ENCODE data around the gene EDC4.
"Not testable (repeated sequence)": the region's sequence is repeated elsewhere in the genome, so short reads cannot be mapped to it uniquely, and the experiment has no call there.

EDC4 gene

DNA sequence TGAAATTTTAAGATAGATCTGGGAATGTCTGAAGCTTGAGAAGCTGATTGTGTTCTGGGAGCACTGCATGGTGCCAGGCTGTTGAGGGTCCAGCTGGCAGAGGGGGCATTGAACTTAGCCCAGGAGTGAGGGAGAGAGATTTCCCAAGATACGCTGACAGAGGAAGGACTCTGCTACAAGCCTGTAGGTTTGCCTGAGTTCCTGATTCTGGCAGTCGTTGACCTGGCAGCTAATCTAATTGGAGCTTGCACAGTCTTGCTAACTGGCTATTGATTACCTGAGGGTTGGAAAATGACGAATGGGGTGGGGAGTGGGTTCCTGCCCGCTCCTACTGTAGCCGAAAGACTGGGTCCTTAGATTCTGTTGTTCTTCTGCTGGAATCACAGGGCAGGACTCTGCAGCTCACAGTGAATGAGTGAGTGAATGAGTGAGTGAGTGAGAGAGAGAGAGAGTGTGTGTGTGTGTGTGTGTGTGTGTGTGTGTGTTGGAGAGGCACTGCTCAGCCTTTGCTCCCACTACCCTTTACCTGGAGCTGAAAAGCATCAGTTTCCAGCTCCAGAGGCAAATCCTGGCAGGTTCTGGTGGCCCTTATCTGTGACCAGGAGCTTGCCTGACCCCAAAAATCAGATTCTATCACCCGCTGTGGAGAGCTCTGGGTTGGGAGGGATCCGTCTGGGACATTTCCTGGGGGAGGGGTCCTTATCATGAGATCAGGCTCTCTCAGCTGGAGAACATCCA lies 42.1 kb downstream of the EDC4 start:
- DNase-seq (ENCODE audit: low read depth), result no peak

DNA sequence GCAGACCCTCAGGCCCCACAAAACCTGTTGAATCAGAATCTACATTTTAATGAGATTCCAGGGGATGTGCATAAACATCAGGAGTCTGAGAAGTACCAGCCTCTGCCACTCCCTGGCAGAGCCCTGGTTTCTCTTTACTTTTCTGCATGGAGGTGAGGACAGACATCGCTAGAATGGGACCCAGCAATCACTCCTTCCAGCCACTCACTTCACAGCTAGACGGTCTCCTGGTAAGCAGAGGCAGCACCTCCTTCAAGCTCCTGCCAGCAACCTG lies 42.6 kb downstream of the EDC4 start:
- not testable (repeated sequence) for DNase-seq (ENCODE audit: low read depth)

DNA sequence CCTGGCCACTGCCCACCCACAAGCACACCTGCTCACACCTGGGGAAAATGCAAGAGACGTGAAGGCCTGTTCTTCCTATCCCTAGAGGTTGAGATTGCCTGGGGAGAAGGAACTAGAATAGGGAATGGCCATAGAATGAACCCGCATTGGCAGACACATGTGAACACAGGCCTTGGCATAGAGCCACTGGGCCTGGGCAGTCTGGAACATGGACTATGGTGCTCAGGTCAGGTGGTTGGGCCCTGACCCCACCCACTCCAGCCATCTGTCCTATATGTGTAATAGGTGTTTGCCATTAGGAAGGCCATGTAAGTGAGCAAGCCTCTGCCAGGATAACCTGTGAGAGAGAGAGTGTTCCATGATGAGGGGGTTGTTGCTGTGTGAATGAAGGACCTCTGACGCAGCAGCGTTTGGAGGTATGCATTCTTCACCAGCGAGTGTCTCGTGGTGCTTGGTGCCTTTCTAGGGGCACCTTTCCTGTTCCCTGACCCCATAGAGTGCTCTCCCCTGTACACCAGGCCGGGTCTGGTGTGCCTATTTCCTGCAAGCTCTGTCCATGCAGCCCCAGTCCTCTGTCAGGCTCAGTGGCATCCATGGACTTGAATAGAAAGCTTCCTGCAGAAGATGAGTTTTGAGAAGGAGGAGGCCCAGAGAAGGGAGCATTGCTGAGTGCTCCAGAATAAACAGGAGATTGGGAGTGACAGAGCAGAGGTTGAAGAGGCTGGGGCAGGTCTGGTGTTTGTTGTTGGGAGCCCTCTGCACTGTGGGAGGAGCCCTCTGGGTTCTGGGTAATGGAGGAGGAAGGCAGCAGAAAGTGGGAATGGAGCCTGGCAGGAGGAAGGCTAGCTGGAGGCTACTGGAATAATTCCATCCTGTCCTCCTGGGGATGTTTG lies 43.2 kb downstream of the EDC4 start:
- DNase-seq (ENCODE audit: low read depth), result no peak

DNA sequence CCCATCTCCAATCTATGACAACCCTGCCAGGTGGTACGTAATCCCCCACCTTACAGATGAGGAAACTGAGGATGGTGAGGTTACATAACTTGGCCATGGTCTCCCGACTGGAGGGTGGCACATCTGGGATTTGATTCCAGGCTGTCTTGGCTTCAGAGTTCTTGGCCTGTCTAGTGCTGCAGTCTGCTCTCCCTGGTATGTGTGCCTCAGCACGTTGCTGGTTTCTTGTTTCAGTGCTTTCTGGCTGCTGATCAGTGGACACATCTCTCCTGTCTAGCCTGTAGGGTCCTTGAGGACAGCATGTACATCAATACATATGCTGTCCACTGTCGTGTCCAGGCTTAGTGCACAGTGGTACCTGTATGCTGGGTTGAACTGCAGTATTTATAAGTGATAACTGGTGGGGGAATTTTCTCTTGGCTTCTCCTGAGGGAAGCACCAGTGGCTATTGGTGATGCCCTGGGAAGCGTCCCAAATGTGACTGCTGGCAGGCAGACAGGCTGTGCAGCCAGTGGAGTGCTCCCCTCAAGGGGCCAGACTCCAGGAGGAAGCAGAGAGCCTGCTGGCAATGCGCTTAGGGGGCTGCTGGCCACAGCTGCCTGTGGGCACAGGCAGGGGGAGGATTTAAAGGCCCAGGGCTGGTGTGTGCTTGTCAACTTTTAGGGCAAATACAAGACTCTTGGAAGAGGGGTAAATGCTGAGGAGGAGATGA lies 44.4 kb downstream of the EDC4 start:
- no peak for DNase-seq (ENCODE audit: low read depth)

DNA sequence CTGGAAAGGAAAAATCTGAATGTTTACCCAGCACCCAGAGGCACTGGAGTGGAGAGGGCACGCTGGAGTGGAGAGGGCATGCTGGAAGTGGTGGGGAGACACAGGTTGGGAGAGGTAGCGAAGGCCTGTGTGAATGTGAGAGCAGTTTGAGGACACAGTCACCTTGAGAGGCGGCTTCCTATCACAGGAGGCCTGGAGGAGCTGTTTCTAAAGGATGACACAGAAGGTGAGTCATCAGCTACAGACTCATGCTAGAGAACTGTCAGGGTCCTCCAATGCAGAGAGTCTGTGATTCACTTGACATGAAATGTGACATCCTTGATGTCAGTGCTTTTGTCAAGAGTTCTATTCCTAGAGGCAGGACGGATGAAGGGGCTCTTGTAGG lies 45.0 kb downstream of the EDC4 start:
- DNase-seq (ENCODE audit: low read depth), result no peak

DNA sequence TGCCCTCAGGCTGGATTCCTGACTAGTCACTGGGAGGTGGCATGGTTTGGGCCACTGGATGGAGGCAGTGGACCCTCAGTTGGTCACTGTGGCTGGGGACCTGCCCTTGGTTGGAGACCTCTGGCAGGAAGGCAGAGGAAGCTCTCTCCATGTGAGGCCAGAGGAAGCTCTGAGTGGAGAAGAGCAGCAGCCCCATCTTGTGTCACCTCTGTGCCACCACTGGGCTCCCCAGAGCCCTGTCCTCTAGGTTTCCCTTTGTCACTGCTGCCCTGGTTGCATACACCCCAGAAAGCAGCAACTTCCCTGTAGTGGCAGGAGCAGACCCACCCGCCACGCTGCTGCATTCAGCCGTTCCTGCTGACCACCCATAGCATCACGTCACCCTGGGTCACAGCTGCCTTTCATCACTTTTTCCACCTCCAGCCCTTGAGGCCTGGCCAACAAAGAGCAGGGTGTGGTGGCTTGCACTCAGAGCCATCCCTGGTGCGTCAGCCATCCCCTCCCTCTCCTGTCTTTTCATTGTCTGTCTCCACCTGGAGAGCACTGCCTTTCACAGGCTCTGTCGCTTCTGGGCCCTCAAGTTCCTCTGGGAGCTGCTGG lies 46.9 kb downstream of the EDC4 start:
- no peak for DNase-seq (ENCODE audit: low read depth)

DNA sequence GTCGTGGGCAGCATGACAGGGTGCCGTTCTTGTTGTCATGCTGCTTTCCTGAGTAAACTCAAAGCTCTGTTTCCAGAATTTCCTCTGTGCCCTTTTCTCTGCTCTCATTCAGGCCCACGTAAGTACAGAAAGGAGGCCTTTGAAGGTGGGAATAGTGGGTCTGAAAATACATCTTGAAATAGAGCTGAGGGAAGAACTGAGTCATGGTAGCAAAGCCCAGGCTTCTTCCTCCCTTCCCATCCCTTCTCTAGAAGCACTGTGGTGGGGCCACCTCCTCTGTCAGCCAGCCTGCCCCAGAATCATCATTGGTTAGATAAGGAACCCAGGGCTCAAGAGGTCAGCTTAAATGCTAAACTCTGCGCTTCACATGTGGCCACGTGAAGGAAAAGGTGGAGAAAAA lies 49.4 kb downstream of the EDC4 start:
- no peak for DNase-seq (ENCODE audit: low read depth)

DNA sequence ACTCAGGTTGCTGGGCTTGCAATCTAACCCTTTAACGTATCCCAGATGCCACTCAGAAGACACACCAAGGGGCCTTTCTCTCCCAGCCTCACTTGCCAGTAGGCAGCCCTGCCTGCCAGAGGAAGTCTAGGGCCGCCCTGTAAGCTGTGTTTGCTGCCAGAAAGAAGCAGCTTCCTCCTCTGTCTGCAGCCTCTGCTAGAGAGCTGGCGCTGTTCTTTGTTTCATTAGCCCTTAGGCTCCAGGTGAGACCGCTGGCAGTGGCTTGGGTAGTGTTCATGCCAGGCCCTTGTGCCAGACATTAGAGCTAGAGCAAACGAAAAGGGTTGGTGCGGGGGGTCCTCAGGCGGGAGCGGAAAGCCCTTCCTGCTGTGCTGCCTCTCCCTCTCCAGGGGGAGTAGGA lies 49.9 kb downstream of the EDC4 start:
- no peak for DNase-seq (ENCODE audit: low read depth)

DNA sequence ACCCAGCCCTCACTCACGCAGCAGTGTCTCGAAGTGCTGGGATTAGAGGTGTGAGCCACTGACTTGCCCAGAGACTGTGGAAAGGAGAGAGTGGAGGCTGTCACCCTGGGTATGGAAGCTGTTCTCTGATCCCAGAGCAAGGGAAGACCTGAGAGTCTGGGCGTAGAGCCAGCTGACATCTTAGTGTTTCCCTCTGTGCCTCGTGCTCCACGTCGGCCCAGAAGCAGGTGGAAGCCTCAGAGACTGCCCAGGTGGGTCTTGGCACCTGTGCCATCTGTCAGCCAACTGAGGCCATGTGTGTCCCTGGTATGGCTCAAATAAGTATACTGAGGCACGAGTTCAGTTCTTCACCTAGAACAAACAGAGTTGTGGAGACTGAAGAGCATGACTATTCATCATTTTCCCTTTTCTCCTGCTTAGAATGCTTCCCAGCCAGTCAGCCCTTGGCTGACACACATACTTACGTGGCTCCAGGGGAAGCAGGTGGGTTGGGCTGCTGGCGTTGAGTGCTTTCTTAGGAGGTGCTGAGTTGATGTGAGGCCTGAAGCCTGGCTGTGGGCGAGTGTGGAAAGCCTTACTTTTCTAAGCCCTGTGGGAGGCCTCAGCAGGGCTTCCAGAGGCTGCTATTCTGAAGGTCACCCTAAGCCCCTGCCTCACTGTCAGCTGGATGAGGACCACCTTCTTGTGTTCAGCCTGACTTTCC lies 50.7 kb downstream of the EDC4 start:
- DNase-seq (ENCODE audit: low read depth), result no peak

DNA sequence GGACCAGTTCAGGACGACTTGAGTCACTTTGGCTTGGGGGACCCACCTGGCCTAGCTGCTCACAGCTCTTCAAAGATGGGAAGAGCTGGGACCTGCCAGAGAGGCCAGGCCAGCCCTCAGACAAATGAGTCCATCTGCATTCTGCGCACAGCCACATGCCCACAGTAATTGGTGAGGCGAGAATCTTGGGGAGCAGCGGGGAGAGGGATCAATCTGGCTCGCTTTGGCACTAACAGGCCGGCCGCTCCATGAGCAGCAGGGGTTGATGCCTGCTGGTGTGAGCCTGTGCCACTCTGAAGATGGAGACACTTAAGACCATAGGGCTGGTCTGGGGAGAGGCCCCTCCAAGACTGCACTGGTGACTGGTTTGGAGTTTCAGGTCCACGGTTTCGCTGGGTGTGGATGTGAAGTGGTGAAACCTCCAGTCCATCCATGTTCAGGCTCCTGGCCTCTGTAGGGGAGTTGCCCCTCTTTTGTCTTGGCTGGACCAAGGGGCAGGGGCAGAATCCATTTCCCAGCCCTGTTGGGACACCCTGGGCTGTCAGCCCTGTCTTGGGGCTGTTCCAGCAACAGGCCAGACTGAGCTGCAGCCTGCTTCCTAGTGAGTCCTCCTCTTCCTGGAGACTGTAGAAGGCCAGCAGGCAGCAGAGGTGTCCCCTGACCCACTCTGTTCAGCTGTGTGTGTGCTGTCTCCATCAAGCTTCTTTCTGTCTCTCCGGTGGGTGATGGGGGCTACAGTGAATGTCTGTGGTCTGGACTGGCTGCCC lies 51.5 kb downstream of the EDC4 start:
- DNase-seq (ENCODE audit: low read depth), result no peak

DNA sequence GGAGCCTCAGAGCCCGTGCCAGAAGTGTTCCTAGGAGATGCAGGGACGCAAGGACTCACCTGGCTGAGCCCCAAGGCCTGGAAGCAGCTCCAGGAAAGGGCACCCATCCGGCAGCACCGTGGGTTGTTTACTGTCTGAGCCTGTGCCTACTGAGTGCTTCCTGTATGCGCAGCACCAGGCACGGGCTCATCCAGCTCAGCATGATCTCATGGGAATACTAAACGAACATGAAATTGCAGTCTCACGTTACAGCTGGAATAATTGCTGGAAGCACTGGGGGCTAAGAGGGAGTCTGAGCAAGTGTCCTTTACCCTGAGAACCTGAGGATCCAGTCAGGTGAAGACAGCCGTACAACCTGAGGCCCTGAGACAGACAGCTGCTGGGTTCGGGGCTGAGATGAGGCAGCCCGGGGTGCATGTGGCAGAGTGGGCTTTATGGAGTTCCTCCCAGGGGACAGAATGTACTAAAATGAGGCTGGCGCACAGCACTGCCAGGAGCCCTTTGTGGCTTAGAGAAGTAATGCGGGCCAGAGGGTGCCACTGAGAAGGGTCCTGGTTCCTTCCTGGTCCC lies 53.4 kb downstream of the EDC4 start:
- no peak for DNase-seq (ENCODE audit: low read depth)

DNA sequence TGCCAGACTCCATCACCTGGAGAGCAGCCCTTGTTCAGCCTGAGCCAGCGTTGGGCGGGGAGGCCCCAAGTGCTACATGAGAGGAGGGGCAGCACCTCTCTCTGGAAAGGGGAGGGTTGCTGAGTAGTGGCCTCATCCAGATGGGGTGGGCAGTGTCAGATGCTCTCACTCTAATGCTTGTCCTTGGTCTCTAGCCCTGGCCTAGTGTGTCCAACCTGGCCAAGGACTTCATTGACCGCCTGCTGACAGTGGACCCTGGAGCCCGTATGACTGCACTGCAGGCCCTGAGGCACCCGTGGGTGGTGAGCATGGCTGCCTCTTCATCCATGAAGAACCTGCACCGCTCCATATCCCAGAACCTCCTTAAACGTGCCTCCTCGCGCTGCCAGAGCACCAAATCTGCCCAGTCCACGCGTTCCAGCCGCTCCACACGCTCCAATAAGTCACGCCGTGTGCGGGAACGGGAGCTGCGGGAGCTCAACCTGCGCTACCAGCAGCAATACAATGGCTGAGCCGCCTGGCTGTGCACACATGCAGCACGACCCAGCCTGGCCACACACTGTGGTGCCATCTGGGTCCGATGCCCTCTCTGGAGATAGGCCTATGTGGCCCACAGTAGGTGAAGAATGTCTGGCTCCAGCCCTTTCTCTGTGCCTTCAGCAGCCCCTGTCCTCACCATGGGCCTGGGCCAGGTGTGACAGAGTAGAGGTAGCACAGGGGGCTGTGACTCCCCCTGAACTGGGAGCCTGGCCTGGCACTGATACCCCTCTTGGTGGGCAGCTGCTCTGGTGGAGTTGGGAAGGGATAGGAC lies 54.5 kb downstream of the EDC4 start:
- DNase-seq (ENCODE audit: low read depth), result no peak

DNA sequence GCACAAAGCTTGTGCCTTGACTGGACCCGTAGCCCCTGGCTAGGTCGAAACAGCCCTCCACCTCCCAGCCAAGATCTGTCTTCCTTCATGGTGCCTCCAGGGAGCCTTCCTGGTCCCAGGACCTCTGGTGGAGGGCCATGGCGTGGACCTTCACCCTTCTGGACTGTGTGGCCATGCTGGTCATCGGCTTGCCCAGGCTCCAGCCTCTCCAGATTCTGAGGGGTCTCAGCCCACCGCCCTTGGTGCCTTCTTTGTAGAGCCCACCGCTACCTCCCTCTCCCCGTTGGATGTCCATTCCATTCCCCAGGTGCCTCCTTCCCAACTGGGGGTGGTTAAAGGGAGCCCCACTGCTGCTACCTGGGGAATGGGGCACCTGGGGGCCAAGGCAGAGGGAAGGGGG lies 55.3 kb downstream of the EDC4 start:
- DNase-seq (ENCODE audit: low read depth), result no peak

DNA sequence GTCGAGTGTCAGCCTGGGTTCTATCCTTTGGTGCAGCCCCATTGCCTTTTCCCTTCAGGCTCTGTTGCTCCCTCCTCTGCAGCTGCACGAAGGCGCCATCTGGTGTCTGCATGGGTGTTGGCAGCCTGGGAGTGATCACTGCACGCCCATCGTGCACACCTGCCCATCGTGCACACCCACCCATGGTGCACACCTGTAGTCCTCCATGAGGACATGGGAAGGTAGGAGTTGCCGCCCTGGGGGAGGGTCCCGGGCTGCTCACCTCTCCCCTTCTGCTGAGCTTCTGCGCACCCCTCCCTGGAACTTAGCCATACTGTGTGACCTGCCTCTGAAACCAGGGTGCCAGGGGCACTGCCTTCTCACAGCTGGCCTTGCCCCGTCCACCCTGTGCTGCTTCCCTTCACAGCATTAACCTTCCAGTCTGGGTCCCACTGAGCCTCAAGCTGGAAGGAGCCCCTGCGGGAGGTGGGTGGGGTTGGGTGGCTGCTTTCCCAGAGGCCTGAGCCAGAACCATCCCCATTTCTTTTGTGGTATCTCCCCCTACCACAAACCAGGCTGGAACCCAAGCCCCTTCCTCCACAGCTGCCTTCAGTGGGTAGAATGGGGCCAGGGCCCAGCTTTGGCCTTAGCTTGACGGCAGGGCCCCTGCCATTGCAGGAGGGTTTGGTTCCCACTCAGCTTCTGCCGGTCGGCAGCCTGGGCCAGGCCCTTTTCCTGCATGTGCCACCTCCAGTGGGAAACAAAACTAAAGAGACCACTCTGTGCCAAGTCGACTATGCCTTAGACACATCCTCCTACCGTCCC lies 55.9 kb downstream of the EDC4 start:
- DNase-seq (ENCODE audit: low read depth), result peak; percentile 63

DNA sequence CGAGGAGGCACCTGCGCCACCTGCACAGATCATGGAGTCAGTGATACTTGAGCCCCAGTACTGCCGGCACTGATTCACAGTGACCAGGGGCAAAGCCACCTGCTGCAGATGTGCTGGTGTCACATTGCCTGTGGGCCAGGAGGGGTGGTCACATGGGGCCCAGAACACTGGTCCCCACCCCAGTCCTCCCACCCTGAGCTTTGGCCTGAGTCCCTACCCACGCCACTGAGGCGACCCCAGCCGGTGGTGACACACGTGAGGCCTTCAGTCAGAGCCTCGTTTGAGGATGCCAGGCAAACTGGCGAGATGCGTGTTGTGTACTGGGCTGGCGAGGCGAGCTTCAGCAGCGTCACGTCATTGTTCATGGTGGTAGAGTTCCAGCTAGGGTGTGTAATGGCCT lies 57.3 kb downstream of the EDC4 start:
- no peak for DNase-seq (ENCODE audit: low read depth)

DNA sequence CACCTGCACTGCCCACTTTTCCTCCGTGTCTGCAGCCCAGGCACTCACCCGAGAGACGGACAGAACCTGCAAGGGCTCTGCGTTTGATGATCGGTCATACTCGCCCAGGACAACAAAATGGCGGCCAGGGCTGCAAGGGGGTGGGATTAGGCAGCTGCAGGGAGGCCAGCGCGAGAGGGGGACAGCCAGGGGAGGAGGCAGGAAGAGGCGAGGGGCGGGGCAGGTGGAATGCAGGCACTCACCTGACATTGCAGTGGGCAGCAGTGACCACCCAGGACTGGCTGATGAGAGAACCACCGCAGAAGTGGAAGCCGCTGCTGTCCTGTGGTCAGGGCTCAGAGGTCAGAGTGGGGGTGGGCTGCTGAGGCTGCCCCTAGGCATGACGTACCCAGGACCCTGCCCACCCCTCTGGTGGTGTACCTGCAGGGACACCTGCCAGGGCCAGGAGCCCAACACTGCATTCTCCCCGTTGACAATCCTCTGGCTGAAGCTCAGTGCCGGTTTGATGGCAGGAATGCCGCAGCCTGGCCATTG lies 57.9 kb downstream of the EDC4 start:
- no peak for DNase-seq (ENCODE audit: low read depth)

All from activated gamma-delta T cell treated with anti-CD3 and anti-CD28 coated beads, Interleukin-2, amount 50 U/mL, for 16 hours (primary cell).